T-helper 9 cell (primary cell): ENCODE data around the gene PIP4K2A.
"Not testable (repeated sequence)": the region's sequence is repeated elsewhere in the genome, so short reads cannot be mapped to it uniquely, and the experiment has no call there.

ENCODE experiments used
- DNase-seq: peaks from one replicate; pipeline ENCODE4 v3.0.0-alpha.2; 2020

PIP4K2A gene

GRCh38 chr10:22692119-22692518 lies 22.3 kb downstream of the PIP4K2A start:
- not testable (repeated sequence) for DNase-seq

GRCh38 chr10:22690614-22691431 lies 23.6 kb downstream of the PIP4K2A start:
- no peak for DNase-seq

DNA sequence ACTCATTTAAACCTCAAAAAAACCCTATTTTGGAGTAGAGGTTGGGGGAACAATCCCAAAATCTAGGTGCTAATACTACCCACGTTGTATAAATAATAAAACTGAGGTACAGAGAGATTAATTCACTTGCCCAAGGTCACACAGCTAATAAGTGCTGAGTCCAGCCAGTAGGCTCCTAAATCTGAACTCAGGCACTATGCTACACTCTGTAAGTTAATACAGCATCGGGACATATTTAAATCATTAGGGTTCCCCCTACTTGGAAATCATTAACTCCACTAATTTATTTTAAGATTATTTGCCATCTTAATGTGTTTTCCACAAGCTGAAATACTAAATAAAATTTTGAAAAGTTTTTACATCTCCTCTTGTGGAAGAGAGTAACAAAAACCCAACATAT lies 24.2 kb downstream of the PIP4K2A start:
- DNase-seq: no peak

- DNase-seq: no peak
Measured at GRCh38 chr10:22686347-22686746, 28.0 kb downstream of the PIP4K2A start.

- DNase-seq: no peak
Measured at GRCh38 chr10:22685926-22686325, 28.5 kb downstream of the PIP4K2A start.

DNA sequence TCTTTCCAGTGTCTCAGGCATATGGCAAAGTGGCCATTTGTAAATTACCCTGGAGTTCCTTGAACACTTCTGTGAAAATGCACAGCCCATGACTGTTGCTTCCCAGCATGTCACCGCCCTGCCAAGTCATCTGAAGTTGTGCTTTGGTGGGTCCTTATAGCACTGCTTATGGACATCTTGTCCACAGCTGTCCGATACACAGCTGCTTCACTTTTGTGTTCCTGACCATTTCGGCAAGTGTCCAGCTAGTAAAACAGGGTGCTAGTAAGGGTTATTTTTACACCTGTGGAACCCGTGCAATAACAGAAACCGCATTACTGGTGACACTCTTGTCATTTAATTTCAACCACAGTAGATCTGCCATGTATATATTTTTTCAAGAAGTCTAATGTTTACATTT lies 29.7 kb downstream of the PIP4K2A start:
- no peak for DNase-seq

GRCh38 chr10:22683140-22683389 lies 31.3 kb downstream of the PIP4K2A start:
- DNase-seq: no peak

- peak; percentile 38 for DNase-seq
Measured at GRCh38 chr10:22682237-22683139, 31.9 kb downstream of the PIP4K2A start.

- DNase-seq: peak; percentile 25
Measured at GRCh38 chr10:22681783-22682183, 32.6 kb downstream of the PIP4K2A start.

GRCh38 chr10:22681301-22681700 lies 33.1 kb downstream of the PIP4K2A start:
- DNase-seq: no peak

- DNase-seq: no peak
Measured at GRCh38 chr10:22679608-22680007, 34.8 kb downstream of the PIP4K2A start.

GRCh38 chr10:22677333-22677732 lies 37.0 kb downstream of the PIP4K2A start:
- no peak for DNase-seq

DNA sequence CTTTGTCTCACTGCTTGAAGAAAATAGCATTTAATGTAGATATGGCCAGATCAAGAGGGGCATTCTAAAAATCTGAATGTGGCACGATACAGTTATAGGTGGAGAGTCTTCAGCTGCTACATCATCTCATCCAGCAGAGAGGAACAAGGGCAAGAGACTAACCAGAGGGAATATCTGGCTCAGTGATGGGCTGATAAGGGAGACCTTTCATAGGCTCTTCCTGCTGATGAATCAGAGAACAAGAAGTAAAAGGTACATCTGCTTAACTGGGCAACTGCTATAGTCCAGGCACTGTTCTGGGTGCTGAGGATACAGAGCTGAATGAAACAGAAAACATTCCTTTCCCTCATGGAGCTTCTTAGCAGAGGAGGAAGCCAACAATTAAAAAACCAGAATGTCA lies 37.9 kb downstream of the PIP4K2A start:
- no peak for DNase-seq

- no peak for DNase-seq
Measured at GRCh38 chr10:22674573-22674930, 39.8 kb downstream of the PIP4K2A start.

DNA sequence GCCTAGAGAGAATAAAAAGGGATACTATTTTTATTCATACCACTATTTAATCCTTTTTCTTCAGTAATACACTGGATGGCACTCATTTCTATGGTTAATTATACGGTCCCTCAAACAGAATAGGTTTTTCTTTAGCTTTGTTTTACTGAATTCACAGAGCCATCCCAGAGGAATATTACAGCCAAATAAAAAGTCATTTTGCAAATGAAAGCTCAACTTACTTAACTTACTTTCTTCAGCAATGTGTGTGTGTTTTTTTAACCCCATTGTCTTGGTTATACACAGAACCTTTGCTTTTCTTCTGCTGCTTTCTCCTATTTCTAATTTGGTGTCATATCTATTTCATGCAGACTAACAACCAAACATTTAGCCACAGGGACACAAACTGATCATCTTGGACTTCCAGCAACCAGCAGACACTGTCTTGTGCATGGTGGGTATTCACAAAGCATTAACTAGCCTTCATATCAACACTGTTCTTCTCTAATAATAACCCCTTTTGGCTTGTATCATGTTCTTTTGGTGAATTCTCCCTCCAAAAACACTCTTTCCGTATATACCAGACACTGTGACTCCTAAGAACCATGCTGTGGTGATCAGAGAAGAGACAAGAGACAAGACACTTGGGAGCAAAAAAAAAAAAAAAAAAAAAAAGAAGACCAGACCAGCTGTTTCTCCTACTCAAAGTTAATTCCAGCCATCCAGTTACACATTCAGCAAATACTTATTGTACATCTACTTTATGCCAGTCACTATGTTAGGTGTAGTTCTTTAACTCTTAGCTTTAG lies 40.4 kb downstream of the PIP4K2A start:
- no peak for DNase-seq

GRCh38 chr10:22673091-22673392 lies 41.3 kb downstream of the PIP4K2A start:
- DNase-seq: no peak

DNA sequence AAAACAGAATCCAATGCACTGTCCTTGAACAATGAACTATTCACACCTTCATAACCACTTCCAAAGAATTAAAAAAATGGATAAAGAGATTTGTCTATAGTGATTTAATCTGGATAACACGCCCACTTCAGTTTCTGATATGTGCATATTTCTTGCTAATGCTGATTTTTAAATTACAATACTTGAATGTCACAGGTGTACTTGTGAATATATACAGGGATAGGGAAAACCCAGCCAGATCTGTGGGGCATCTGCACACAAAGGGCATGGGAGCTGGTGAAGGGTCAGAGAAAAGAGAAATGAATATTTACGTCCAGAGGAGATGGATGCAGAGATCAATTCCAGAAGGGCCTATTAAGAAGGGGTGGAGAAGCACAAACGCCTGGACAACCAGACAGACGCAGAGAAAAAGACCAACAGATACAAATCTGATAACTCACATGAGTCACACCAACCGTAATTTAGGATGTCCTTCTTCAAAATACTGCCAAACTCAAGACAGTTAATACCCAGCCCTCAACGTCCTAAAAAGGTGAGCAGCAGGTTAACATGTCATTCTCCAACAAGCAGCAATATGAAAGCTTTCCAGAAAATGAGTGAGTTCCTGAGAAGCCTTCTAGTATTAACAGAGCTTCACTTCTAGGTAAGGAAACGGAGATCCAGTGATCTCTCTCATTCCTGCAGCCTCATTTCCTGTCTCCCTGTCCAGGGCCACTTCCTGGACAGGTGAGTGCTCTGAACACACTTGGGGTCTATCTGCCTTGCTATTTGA lies 41.9 kb downstream of the PIP4K2A start:
- DNase-seq: no peak

GRCh38 chr10:22670788-22671187 lies 43.6 kb downstream of the PIP4K2A start:
- DNase-seq: no peak

DNA sequence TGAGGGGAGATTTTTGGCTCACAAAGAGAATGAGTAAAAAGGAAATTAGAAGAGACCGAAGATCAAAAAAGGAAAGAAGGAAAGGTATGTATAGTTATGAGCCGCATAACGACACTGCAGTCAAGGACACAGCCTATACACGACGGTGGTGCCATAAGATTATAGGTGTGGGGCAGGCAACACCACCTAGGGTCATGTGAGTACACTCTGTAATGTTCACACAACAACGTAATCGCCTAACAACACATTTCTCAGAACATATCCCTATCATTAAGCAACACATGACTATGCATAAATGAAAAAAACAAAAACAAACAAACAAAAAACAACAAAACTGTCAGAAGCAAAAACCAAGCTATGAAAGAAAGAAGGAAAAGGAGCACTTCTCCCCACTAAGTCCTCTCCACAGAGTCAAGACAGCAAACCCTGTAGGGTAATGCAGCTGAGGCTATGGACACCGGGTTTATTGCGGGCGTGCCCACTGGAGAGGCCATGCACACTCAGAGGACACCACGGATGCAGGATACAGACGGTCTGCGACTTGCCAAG lies 45.1 kb downstream of the PIP4K2A start:
- no peak for DNase-seq

GRCh38 chr10:22667093-22667480 lies 47.3 kb downstream of the PIP4K2A start:
- DNase-seq: no peak

GRCh38 chr10:22666287-22667092 lies 47.9 kb downstream of the PIP4K2A start:
- DNase-seq: peak; percentile 39

- DNase-seq: no peak
Measured at GRCh38 chr10:22665329-22665728, 49.0 kb downstream of the PIP4K2A start.
